Smooth muscle cell (in vitro differentiated cells): Measurements from ENCODE around the gene RANBP6. TPM values are rescaled to one million over a fixed set of nuclear protein-coding genes. Genes with fewer than 3 reads are reported as not detected.

ENCODE experiments used
- microRNA-seq: library from miRNA; unstranded; fragments of <30 nt; microRNA quantifications from one replicate; pipeline ENCODE4, GENCODE V29; 2016; ENCODE audit warnings: borderline number of aligned reads
- polyA plus RNA-seq: library from polyadenylated mRNA; unstranded; fragments of >200 nt; fragmentation: Nextera tagmentation; extraction: Ambion mirVana; gene quantifications from 2 replicates; pipeline ENCODE4 v1.2.1, GENCODE V29; 2016
- small RNA-seq: library from RNA; depleted of rRNA; stranded (forward); fragments of <200 nt; gene quantifications from one replicate; pipeline ENCODE3, GENCODE V24; 2014
- total RNA-seq: library from RNA; depleted of rRNA; stranded (reverse); fragments of >200 nt; gene quantifications from 2 replicates; pipeline ENCODE4 v1.2.3, GENCODE V29; 2014

RANBP6 gene
- total and polyA plus RNA-seq, 2 experiments from 2014 or later = 14.1 to 41.9 TPM

Small RNA genes within 50 kb of the gene (microRNA-seq; reads per million reads assigned to microRNA genes)
- gene MIR4665 = 2.3 reads per million

Small RNA genes within 50 kb of the gene (small RNA-seq; reads per million reads assigned to genes)
- not detected for gene MIR4665

Other genes with a start within 250 kb of the RANBP6 start
- gene ERMP1, start 182.5 kb downstream of the RANBP6 start, total RNA-seq = 10.6 and 10.7 TPM in 2 replicates
- 2.1 and 5.4 TPM in 2 replicates for gene ERMP1, start 182.5 kb downstream of the RANBP6 start, polyA plus RNA-seq
- gene MLANA, start 124.7 kb downstream of the RANBP6 start, total RNA-seq = not detected in 2 replicates
- 0.46 TPM in 1 of 2 replicates, not detected in the other for gene MLANA, start 124.7 kb downstream of the RANBP6 start, polyA plus RNA-seq
- 14.4 and 18.8 TPM in 2 replicates for gene IL33, start 200.2 kb upstream of the RANBP6 start, total RNA-seq
- 3.8 and 6.7 TPM in 2 replicates for gene IL33, start 200.2 kb upstream of the RANBP6 start, polyA plus RNA-seq